Measurements from ENCODE around the gene MEN1. TPM values are rescaled to one million over a fixed set of nuclear protein-coding genes. Genes with fewer than 3 reads are reported as not detected.
"Not testable (repeated sequence)": the region's sequence is repeated elsewhere in the genome, so short reads cannot be mapped to it uniquely, and the experiment has no call there.

The MEN1 gene
- total RNA-seq, 1 experiment from 2014 or later: 61.6 TPM

DNA sequence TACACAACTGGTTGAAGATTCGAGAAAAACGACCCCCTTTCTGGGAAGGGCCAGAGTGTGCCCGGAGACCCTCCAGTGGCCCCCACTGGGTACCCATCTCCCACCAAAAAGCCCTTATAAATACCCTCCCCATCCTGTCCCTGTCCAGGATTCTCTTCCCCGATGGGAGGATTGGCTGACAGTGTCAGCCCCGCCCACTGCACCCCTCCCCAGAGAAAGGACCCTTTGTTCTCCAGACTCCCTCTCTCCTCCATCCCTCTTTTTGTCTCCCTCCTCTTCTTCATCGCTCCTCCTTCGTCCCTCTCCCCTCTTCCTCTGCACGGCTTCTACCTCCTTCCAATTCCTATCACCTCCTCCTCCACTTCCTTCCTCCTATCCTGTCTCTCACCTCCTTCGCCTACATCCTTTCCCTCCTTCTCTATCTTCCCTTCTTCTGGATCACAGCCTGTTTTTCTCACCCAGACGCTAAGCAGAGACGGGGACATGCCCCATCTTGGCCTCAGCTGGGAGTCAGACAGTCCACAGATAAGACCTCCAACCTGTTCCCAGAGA, 13.3 kb upstream of the MEN1 start:
- Histone ChIP-seq H2AFZ (no peak overlapping the region), H3K27me3 (ENCODE audit: insufficient read depth, low read depth) (no peaks in the 10 kb centered on the region), H3K79me2 (ENCODE audit: low read depth) (no peaks in the 10 kb centered on the region), H3K36me3 (ENCODE audit: low read depth) (no peaks in the 10 kb centered on the region), H4K20me1 (ENCODE audit: insufficient read depth) (no peaks in the 10 kb centered on the region), H3F3A (ENCODE audit: insufficient read depth, low read depth) (peaks cover 3% of the 10 kb centered on the region; the same call in 1 of the 2 replicates), H3K4me1 (replicated peaks; ENCODE audit: insufficient read depth) (no peaks in the 10 kb centered on the region), H3K4me2 (no peak overlapping the region), H3K9me3 (ENCODE audit: insufficient read depth, low read depth) (no peaks in the 10 kb centered on the region), H3K27ac (no peak overlapping the region), H3K4me3 (no peak overlapping the region), H3K9me2 (ENCODE audit: insufficient read depth) (no peaks in the 10 kb centered on the region)
- CTCF ChIA-PET: no interaction called here
- POLR2A ChIA-PET (ENCODE audit: unreplicated experiment): no interaction called here
- DNase-seq: no peak
- TF ChIP-seq EZH2 (IDR thresholded peaks at IDR 0.05; ENCODE audit: low read depth): no peak
- TF ChIP-seq, protein P1, sequence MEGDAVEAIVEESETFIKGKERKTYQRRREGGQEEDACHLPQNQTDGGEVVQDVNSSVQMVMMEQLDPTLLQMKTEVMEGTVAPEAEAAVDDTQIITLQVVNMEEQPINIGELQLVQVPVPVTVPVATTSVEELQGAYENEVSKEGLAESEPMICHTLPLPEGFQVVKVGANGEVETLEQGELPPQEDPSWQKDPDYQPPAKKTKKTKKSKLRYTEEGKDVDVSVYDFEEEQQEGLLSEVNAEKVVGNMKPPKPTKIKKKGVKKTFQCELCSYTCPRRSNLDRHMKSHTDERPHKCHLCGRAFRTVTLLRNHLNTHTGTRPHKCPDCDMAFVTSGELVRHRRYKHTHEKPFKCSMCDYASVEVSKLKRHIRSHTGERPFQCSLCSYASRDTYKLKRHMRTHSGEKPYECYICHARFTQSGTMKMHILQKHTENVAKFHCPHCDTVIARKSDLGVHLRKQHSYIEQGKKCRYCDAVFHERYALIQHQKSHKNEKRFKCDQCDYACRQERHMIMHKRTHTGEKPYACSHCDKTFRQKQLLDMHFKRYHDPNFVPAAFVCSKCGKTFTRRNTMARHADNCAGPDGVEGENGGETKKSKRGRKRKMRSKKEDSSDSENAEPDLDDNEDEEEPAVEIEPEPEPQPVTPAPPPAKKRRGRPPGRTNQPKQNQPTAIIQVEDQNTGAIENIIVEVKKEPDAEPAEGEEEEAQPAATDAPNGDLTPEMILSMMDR (conservative IDR thresholded peaks at IDR 0.05): no peak
- no TSS peak for BruUV-seq (replicated peaks)
- intact Hi-C loops (cut with micrococcal nuclease; ENCODE audit: unreplicated experiment): no loop called here

DNA sequence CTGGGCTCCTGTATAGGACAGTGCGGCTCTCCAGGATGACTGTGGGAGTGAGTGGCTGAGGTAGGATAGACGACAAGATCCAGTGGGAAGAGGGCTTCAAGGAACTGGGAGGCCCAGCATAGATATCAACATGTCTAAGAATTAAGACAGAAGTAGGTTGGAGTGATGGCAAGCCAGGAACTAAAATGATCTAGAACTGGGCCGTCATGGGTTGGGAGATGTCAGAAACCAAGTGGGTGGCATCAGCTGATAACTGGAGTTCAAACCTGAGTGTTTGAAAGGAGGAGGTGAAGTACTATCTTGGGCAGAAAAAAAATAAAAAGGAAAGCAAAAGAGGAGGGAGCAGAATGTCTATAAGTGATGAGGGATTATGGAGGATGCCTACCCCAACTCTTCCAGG, 7.1 kb upstream of the MEN1 start:
- Histone ChIP-seq H3K9me3 (ENCODE audit: insufficient read depth, low read depth) (no peaks in the 10 kb centered on the region), H3K36me3 (ENCODE audit: low read depth) (no peaks in the 10 kb centered on the region), H3K4me1 (replicated peaks; ENCODE audit: insufficient read depth) (no peaks in the 10 kb centered on the region), H3K27me3 (ENCODE audit: insufficient read depth, low read depth) (no peaks in the 10 kb centered on the region), H3F3A (ENCODE audit: insufficient read depth, low read depth) (peaks cover 3% of the 10 kb centered on the region; the same call in 1 of the 2 replicates), H3K4me3 (no peak overlapping the region), H3K9me2 (ENCODE audit: insufficient read depth) (no peaks in the 10 kb centered on the region), H3K79me2 (ENCODE audit: low read depth) (no peaks in the 10 kb centered on the region), H3K27ac (no peak overlapping the region), H2AFZ (no peak overlapping the region), H3K4me2 (no peak overlapping the region), H4K20me1 (ENCODE audit: insufficient read depth) (no peaks in the 10 kb centered on the region)
- TF ChIP-seq EZH2 (IDR thresholded peaks at IDR 0.05; ENCODE audit: low read depth): no peak
- TF ChIP-seq, protein P1 (conservative IDR thresholded peaks at IDR 0.05): no peak
- DNase-seq: no peak
- intact Hi-C loops (cut with micrococcal nuclease; ENCODE audit: unreplicated experiment): no loop called here
- CTCF ChIA-PET: no interaction called here
- POLR2A ChIA-PET (ENCODE audit: unreplicated experiment): interaction anchor here (0.7 kb wide), 1 partner anchor 25 kb away, joined by 5 read pairs; no protein-coding TSS in a partner anchor
- no TSS peak for BruUV-seq (replicated peaks)

DNA sequence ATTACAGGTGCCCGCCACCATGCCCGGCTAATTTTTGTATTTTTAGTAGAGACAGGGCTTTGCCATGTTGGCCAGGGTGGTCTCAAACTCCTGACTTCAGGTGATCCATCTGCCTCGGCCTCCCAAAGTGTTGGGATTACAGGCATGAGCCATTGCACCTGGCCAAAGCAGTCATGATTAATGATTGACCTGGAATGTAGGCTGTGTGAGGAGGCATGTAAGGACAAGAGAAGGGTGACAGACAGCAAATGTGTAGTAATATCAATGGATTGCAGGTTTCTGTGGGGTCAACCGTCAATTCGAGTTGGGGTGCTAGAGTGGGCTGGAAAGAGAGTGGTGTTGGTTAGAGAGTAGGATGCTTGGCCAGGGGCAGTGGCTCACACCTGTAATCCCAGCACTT, 5.1 kb upstream of the MEN1 start:
- H3K4me2 ChIP-seq; H3K9me3 ChIP-seq (ENCODE audit: insufficient read depth, low read depth); H3F3A ChIP-seq (ENCODE audit: insufficient read depth, low read depth); intact Hi-C loops (cut with micrococcal nuclease; ENCODE audit: unreplicated experiment); H4K20me1 ChIP-seq (ENCODE audit: insufficient read depth); H3K4me1 ChIP-seq (replicated peaks; ENCODE audit: insufficient read depth); BruUV-seq (replicated peaks); H3K27me3 ChIP-seq (ENCODE audit: insufficient read depth, low read depth); H2AFZ ChIP-seq; H3K27ac ChIP-seq; DNase-seq; H3K9me2 ChIP-seq (ENCODE audit: insufficient read depth); H3K79me2 ChIP-seq (ENCODE audit: low read depth); H3K36me3 ChIP-seq (ENCODE audit: low read depth); H3K4me3 ChIP-seq: not testable (repeated sequence)
- ChIA-PET CTCF (interaction anchor here (0.7 kb wide), 1 partner anchor 127 kb away, joined by 5 read pairs; no protein-coding TSS in a partner anchor), POLR2A (ENCODE audit: unreplicated experiment) (interaction anchor here (0.6 to 0.7 kb wide), 2 partner anchors 61 to 309 kb away, joined by 3 to 4 read pairs; no protein-coding TSS in a partner anchor)
